NK-92 (cell line): Measurements from ENCODE around the gene ACBD5.
"Not testable (repeated sequence)": the region's sequence is repeated elsewhere in the genome, so short reads cannot be mapped to it uniquely, and the experiment has no call there.

ENCODE experiments used
- DNase-seq: peaks from one replicate; lab custom pipeline; 2025; ENCODE audit not compliant: unreplicated experiment; lab: John Stamatoyannopoulos, UW

The ACBD5 gene

DNA sequence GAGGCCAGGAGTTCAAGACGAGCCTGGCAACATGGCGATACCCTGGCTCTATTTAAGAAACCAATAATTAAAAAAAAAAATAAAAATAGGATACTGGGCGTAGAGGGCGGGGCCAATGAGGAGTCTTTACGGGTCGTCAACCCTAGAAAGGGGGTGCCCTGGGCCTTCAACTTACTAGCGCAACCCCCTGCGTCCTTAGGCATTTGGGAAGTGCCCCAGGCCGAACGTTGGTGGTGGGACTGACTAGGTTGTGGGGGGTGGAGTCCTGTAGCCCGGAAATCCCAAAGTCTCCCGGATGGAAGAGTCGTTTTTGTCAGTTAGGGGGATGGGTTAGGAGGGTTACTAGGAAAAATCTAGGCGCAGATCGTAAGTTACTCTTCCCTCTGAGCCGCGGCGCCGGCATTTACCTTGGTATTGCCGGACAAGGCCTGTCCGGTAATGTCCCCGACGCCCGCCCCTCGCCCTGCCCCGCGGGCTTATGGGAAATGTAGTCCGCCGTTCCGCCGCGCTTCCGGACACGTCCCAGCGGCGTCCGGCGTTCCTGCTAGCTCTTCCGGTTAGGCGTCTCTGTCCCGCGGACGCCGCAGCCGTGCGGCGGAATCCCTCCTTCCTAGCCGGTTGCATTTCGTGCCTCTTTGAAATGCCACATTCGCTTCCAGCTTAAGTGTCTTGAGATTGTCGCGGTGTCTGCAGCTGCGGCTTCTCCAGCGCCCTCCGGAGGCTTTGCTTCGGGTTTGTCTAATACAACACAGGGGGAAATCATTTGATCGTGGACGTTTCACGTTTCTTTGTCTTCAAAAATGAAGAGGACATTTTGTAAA is 1.3 kb upstream of the ACBD5 start:
- DNase-seq, result no peak

DNA sequence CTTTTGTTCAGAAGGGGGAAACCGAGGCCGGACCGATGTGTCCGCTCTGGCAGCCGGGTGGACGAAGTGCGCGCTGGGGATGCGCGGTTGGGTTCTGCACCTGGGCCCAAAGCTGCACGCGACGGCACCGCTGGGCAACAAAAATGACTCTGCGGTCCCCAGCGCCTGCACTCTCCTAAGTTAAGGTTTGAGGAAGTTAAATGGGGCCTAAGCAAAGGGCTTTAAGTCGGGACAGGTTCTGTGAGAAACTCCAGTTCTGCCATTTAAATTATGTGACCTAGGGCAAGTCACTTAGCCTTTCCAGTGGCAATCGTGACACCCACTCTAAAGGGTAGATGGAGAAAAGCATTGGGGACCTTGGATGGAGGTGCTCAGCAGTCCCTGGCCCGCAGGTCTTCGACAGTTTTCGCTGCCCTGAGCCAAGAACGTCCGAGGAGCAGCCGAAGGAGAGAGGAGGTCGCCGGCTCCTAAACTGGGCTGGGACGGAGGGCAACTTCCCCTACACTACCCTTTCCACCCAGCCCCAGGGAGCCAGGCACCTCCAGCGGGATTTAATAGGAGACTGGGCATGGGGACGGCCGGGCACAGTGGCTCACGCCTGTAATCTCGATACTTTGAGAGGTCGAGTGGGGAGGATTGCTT is 534 bp upstream of the ACBD5 start:
- DNase-seq, result no peak

GRCh38 chr10:27237531-27237930 is 3.1 kb downstream of the ACBD5 start:
- not testable (repeated sequence) for DNase-seq

DNA sequence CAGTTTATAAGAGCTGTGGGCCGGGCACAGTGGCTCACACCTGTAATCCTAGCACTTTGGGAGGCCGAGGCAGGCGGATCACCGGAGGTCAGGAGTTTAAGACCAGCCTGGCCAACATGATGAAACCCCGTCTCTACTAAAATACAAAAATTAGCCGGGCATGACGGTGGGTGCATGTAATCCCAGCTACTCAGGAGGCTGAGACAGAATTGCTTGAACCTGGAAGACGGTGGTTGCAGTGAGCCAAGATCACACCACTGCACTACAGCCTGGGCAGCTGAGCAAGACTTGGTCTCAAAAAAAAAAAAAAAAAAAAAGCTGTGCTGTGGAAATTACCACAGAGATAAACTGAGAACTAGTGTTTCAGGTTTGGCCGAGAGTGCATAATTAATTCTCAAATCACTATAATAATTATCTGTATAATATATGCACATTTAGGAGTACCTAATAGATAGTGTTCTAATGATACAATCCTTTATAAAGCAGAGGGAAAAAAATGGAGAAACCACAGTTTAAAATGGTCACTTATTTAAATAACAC is 3.9 kb downstream of the ACBD5 start:
- not testable (repeated sequence) for DNase-seq

DNA sequence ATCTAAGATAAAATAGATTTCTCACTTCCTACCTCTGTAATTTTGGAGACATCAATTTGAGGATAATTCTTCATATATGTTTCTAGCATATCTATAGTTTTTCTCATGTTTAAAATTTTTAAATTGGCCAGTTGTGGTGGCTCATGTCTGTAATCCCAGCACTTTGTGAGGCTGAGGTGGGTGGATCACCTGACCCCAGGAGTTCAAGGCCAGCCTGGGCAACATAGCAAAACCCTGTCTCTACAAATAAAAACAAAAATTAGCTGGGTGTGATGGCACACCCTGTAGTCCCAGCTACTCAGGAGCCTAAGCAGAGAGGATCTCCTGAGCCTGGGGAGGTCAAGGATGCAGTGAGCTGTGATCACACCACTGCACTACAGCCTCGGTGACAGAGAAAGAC is 4.9 kb downstream of the ACBD5 start:
- no peak for DNase-seq

GRCh38 chr10:27230022-27230421 is 10.6 kb downstream of the ACBD5 start:
- no peak for DNase-seq

GRCh38 chr10:27225642-27226257 is 14.8 kb downstream of the ACBD5 start:
- no peak for DNase-seq

- no peak for DNase-seq
Observed at GRCh38 chr10:27225011-27225590, 15.5 kb downstream of the ACBD5 start.

DNA sequence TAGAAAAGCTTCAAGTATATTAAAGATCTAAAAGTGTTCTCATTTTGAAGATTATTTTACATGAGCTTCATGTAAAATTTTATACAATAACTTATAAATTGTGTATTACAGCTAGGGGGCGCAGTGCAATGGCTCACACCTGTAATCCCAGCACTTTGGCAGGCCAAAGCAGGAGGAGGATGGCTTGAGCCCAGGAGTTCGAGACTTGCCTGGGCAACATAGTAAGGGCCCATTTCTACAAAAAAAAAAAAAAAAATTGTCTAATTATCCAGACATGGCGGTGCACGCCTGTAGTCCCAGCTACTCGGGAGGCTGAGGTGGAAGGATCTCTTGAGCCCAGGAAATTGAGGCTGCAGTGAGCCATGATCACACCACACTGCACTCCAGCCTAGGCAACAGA is 16.6 kb downstream of the ACBD5 start:
- DNase-seq, result no peak

DNA sequence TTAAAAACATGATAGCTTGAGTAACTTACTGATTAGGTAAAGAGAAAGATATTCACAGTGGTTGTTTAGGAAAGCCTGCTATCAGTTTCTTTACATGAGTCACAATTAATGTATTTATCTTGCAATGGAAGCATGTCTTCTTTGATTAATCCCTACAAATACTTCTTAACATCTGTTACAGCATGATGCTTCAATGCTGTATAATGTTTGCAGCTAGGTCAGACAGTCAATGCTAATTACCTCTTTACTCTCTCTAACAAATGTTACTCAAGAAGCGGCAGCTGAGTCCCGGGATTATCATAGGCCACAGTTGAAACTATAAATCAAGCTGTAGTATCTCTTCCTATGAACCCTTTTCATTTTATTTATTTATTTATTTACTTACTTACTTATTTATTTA is 33.2 kb downstream of the ACBD5 start:
- no peak for DNase-seq

DNA sequence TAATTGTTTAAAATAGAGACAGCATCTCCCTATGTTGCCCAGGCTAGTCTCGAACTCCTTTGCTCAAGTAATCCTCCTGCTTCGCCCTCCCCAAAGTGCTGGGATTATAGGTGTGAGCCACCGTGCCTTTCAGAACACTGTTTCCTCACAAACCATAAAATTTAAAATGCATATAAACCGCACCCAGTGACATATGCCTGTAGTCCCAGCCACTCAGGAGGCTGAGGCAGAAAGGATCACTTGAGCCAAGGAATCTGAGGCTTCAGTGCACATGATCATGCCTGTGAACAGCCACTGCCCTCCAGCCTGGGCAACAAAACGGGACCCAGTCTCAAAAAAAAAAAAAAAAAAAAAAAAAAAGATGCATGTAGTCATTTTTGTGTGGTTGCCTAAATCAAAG is 36.8 kb downstream of the ACBD5 start:
- no peak for DNase-seq

- no peak for DNase-seq
Observed at GRCh38 chr10:27197980-27198620, 42.5 kb downstream of the ACBD5 start.

DNA sequence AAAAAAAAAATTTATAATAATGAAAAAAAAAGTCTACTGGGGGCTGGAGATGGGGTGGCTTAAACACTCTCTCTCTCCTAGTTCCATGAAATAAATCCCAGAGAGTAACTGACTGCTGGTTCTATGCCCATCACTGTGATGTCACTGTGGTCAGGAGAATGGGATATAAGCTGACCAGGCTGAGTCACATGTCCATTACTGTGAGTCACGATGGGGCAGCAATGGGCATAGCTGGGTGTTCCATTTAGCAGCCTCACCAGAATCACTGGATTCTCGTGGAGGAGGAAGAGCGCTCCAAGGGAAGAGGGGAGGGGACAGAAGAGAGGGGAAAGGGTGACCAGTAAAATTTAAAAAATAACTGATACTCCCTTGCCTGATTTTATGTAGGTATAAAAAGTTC is 48.3 kb downstream of the ACBD5 start:
- DNase-seq, result no peak

GRCh38 chr10:27190508-27190907 is 50.1 kb downstream of the ACBD5 start:
- no peak for DNase-seq

- DNase-seq, result no peak
Observed at GRCh38 chr10:27188897-27189296, 51.7 kb downstream of the ACBD5 start.

DNA sequence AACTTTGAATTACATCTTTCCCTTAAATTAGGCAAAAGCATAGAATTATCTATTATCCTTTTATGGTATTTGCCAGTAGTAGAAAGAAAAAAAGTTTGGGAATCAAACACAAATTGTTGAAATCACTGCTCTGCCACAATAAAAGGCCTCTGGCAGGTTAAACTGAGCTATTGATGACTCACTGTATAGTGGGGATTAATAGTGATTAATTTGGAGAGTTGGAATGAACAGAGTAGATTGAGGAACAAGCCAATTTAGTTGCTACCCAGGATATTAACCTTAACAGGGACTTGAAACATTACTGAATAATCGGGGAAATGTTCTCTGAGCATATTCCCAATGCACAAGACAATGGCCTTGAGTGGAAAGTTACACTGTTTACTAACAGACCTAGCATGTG is 52.3 kb downstream of the ACBD5 start:
- no peak for DNase-seq

GRCh38 chr10:27169849-27170248 is 70.7 kb downstream of the ACBD5 start:
- no peak for DNase-seq

- no peak for DNase-seq
Observed at GRCh38 chr10:27158421-27158820, 82.2 kb downstream of the ACBD5 start.

DNA sequence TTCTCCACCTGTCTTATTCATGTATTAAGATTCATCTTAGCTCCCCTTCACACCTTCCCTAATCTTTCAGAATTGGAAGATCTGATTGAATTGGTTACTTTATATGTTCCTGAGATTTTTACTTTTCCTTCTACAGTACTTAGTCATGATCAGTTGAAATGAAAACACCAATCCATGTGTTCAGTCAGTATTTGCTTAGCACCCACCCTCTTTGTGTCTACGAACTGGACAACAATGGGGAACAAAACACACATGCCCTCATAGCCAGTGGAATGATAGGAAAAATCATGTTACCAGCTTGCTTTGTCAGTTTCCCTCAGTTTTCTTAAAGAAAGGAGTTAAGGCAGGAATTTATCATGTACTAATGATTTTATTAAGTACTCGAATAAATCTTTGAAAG is 83.4 kb downstream of the ACBD5 start:
- no peak for DNase-seq

DNA sequence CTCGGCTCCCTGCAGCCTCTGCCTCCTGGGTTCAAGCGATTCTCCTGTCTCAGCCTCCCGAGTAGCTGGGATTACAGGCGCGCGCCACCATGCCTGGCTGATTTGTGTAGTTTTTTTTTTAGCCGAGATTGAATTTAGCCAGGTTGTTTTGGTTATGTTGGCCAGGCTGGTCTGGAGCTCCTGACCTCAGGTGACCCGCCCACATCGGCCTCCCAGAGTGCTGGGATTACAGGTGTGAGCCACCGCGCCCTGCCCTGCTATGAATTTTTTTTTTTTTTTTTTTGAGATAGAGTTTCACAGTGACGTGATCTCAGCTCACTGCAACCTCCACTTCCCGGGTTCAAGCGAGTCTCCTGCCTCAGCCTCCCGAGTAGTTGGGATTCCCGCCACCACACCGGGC is 84.0 kb downstream of the ACBD5 start:
- not testable (repeated sequence) for DNase-seq
